H9 (cell line): Measurements from ENCODE around the gene ARHGAP5. TPM values are rescaled to one million over a fixed set of nuclear protein-coding genes. Genes with fewer than 3 reads are reported as not detected.

ENCODE experiments used
- DNase-seq: peaks from one replicate; pipeline ENCODE4 v3.0.0-alpha.2; 2017
- H2AFZ ChIP-seq: one replicate; pipeline ENCODE4 v1.6.1; 2013; ENCODE audit warnings: mild to moderate bottlenecking, low read length, control low read depth, moderate library complexity
- H2AK5ac ChIP-seq: 2 replicates; pipeline ENCODE4 v1.6.1; 2013; ENCODE audit warnings: low read length, control low read depth, mixed read lengths; ENCODE audit not compliant: insufficient read length
- H2BK120ac ChIP-seq: one replicate; pipeline ENCODE4 v1.6.1; 2013; ENCODE audit warnings: low read depth, mild to moderate bottlenecking, low read length, control low read depth, inconsistent platforms; ENCODE audit not compliant: poor library complexity, severe bottlenecking
- H2BK12ac ChIP-seq: 2 replicates; pipeline ENCODE4 v1.6.1; 2013; ENCODE audit warnings: low read length, control low read depth, mixed read lengths, low read depth; ENCODE audit not compliant: insufficient read length
- H2BK15ac ChIP-seq: 2 replicates; pipeline ENCODE4 v1.6.1; 2013; ENCODE audit warnings: low read depth, low read length, control low read depth
- H2BK20ac ChIP-seq: one replicate; pipeline ENCODE4 v1.6.1; 2013; ENCODE audit warnings: low read depth, mild to moderate bottlenecking, low read length, control low read depth, inconsistent platforms; ENCODE audit not compliant: poor library complexity, severe bottlenecking
- H2BK5ac ChIP-seq: 2 replicates; pipeline ENCODE4 v1.6.1; 2013; ENCODE audit warnings: low read length, control low read depth, mixed read lengths; ENCODE audit not compliant: insufficient read length
- H3K14ac ChIP-seq: 2 replicates; pipeline ENCODE4 v1.6.1; 2013; ENCODE audit warnings: low read length, control low read depth; ENCODE audit not compliant: insufficient read depth
- H3K18ac ChIP-seq: 2 replicates; pipeline ENCODE4 v1.6.1; 2013; ENCODE audit warnings: low read depth, mild to moderate bottlenecking, mixed read lengths, low read length, control low read depth; ENCODE audit not compliant: insufficient read length
- H3K23ac ChIP-seq: 2 replicates; pipeline ENCODE4 v1.6.1; 2013; ENCODE audit warnings: low read length, control low read depth, mixed read lengths, low read depth; ENCODE audit not compliant: insufficient read length
- H3K23me2 ChIP-seq: 2 replicates; pipeline ENCODE4 v1.6.1; 2013; ENCODE audit warnings: low read depth, mild to moderate bottlenecking, mixed read lengths, low read length, control low read depth; ENCODE audit not compliant: insufficient read length, poor library complexity, severe bottlenecking
- H3K27ac ChIP-seq: 2 replicates; pipeline ENCODE4 v1.5.1; 2013; ENCODE audit warnings: low read length, control low read depth, mixed read lengths, low read depth; ENCODE audit not compliant: insufficient read length
- H3K27me3 ChIP-seq: 2 replicates; pipeline ENCODE4 v1.6.1; 2013; ENCODE audit warnings: low read length, control low read depth, inconsistent platforms; ENCODE audit not compliant: insufficient read depth
- H3K4ac ChIP-seq: 2 replicates; pipeline ENCODE4 v1.6.1; 2013; ENCODE audit warnings: low read depth, mild to moderate bottlenecking, control low read depth, inconsistent platforms, low read length, moderate library complexity
- H3K4me1 ChIP-seq: 2 replicates; pipeline ENCODE4 v1.6.1; 2013; ENCODE audit warnings: low read length, control low read depth, inconsistent platforms; ENCODE audit not compliant: insufficient read depth
- H3K4me2 ChIP-seq: 2 replicates; pipeline ENCODE4 v1.6.1; 2013; ENCODE audit warnings: low read length, control low read depth, mixed read lengths; ENCODE audit not compliant: insufficient read length, insufficient read depth
- H3K56ac ChIP-seq: 2 replicates; pipeline ENCODE4 v1.6.1; 2013; ENCODE audit warnings: low read depth, mild to moderate bottlenecking, mixed read lengths, low read length, control low read depth; ENCODE audit not compliant: insufficient read length
- H3K79me1 ChIP-seq: 2 replicates; pipeline ENCODE4 v1.6.1; 2013; ENCODE audit warnings: low read depth, mild to moderate bottlenecking, moderate library complexity, low read length, control low read depth, inconsistent platforms; ENCODE audit not compliant: insufficient read depth, poor library complexity, severe bottlenecking
- H3K79me2 ChIP-seq: 2 replicates; pipeline ENCODE4 v1.6.1; 2013; ENCODE audit warnings: low read length, control low read depth, inconsistent platforms; ENCODE audit not compliant: insufficient read depth
- H3K9ac ChIP-seq: 2 replicates; pipeline ENCODE4 v1.6.1; 2013; ENCODE audit warnings: low read length, control low read depth, mixed read lengths; ENCODE audit not compliant: insufficient read length; ENCODE audit errors: extremely low read depth
- H3K9me3 ChIP-seq: one replicate; pipeline ENCODE4 v1.6.1; 2013; ENCODE audit warnings: low read depth, low read length, inconsistent platforms; ENCODE audit not compliant: control insufficient read depth
- H3T11ph ChIP-seq: one replicate; pipeline ENCODE4 v1.6.1; 2013; ENCODE audit warnings: mild to moderate bottlenecking, low read length, control low read depth, inconsistent platforms
- H4K20me1 ChIP-seq: one replicate; pipeline ENCODE4 v1.6.1; 2013; ENCODE audit not compliant: control insufficient read depth, insufficient read length, insufficient read depth
- H4K5ac ChIP-seq: 2 replicates; pipeline ENCODE4 v1.6.1; 2013; ENCODE audit warnings: low read depth, mild to moderate bottlenecking, mixed read lengths, low read length, control low read depth; ENCODE audit not compliant: insufficient read length
- H4K8ac ChIP-seq: replicated peaks from 2 replicates; pipeline ENCODE4 v1.6.1; 2013; ENCODE audit warnings: low read length, control low read depth, mixed read lengths, low read depth; ENCODE audit not compliant: insufficient read length
- H4K91ac ChIP-seq: 2 replicates; pipeline ENCODE4 v1.6.1; 2013; ENCODE audit warnings: low read depth, mild to moderate bottlenecking, moderate library complexity, mixed read lengths, low read length, control low read depth; ENCODE audit not compliant: insufficient read length
- H3K27ac Mint-ChIP-seq, 3 experiments: 2 replicates in 2 of 3; 3 replicates in 1 of 3; pipeline ENCODE4 v1.8.0; 2020 to 2021; ENCODE audit warnings: mixed read lengths in 3 of 3, mild to moderate bottlenecking in 1 of 3, moderate library complexity in 1 of 3
- H3K27me3 Mint-ChIP-seq: 2 replicates; pipeline ENCODE4 v1.8.0; 2021; ENCODE audit warnings: low read depth, mild to moderate bottlenecking, moderate library complexity, mixed read lengths
- H3K36me3 Mint-ChIP-seq, 3 experiments: 2 replicates in 2 of 3; 3 replicates in 1 of 3; pipeline ENCODE4 v1.8.0; 2020 to 2021; ENCODE audit warnings: low read depth in 3 of 3, mixed read lengths in 3 of 3; ENCODE audit not compliant: insufficient read depth in 1 of 3
- H3K4me1 Mint-ChIP-seq, 2 experiments: 2 replicates each; pipeline ENCODE4 v1.8.0; 2020; ENCODE audit warnings: mixed read lengths in 2 of 2
- H3K4me3 Mint-ChIP-seq, 2 experiments: 2 replicates in 1 of 2; 3 replicates in 1 of 2; pipeline ENCODE4 v1.8.0; 2020 to 2021; ENCODE audit warnings: mild to moderate bottlenecking in 2 of 2, mixed read lengths in 2 of 2, moderate library complexity in 1 of 2
- H3K9me3 Mint-ChIP-seq, 2 experiments: 2 replicates in 1 of 2; 3 replicates in 1 of 2; pipeline ENCODE4 v1.8.0; 2020; ENCODE audit warnings: mild to moderate bottlenecking in 2 of 2, mixed read lengths in 2 of 2, moderate library complexity in 1 of 2
- WGBS: extraction: QIAGEN DNeasy Blood & Tissue Kit; methylation state at CpG from one replicate; pipeline ENCODE4 v1.1.7; 2013; ENCODE audit warnings: missing lambda C conversion rate, low lambda C conversion rate, mixed read lengths; ENCODE audit not compliant: insufficient read length; ENCODE audit errors: extremely low coverage; 5-methylcytosine and 5-hydroxymethylcytosine counted together
- total RNA-seq: library from RNA; stranded (reverse); gene quantifications from 2 replicates; pipeline ENCODE4 v1.2.1, GENCODE V29; 2021
- TF ChIP-seq, protein P1 (sequence below): fragments of 200-600 bp; sonication (generic); conservative IDR thresholded peaks from 3 replicates; pipeline ENCODE4 v1.8.0; 2021; ENCODE audit warnings: antibody characterized with exemption, mild to moderate bottlenecking

The ARHGAP5 gene
- total RNA-seq, 1 experiment from 2014 or later, result 73.8 TPM

DNA sequence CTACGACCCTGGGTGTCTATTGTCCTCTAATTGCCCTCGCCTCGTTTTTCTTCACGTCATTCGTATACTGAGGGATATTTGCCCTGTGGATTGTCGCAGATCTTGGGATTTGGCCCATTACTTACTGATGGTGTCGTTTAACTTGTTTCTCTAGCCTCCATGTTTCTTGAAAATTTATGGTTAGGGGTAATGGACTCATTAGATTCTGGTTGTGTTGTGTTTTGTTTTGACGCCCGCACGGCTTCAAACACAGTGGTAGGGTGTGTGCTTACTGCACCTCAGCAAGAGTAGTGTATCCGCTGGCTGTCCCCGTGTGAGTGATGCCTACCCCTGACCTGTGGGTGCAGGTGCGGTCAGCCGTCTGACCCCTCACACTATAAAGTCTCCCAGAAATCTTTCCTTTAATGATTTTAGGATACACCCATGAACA lies 126.8 kb downstream of the ARHGAP5 start:
- Histone ChIP-seq H2BK120ac (no peak overlapping the region), H3K56ac (no peak overlapping the region), H2AFZ (peak overlapping the region; percentile 79), H2AK5ac (no peak overlapping the region), H3K79me2 (no peaks in the 10 kb centered on the region), H3K4ac (no peak overlapping the region), H3K14ac (no peak overlapping the region), H4K91ac (no peak overlapping the region), H2BK12ac (no peak overlapping the region), H3K23me2 (peaks cover 15% of the 10 kb centered on the region), H4K8ac (no peak overlapping the region), H3K4me1 (no peaks in the 10 kb centered on the region), H3K9ac (peak overlapping the region; percentile 33), H3K27ac (no peak overlapping the region), H3K9me3 (no peaks in the 10 kb centered on the region), H3K18ac (no peak overlapping the region), H3K79me1 (no peaks in the 10 kb centered on the region), H4K20me1 (no peaks in the 10 kb centered on the region), H4K5ac (no peak overlapping the region), H2BK15ac (no peak overlapping the region), H3K4me2 (peak overlapping the region; percentile 98), H2BK5ac (no peak overlapping the region), H3T11ph (no peak overlapping the region), H3K23ac (no peak overlapping the region), H3K27me3 (no peaks in the 10 kb centered on the region), H2BK20ac (no peak overlapping the region)
- TF ChIP-seq, protein P1, sequence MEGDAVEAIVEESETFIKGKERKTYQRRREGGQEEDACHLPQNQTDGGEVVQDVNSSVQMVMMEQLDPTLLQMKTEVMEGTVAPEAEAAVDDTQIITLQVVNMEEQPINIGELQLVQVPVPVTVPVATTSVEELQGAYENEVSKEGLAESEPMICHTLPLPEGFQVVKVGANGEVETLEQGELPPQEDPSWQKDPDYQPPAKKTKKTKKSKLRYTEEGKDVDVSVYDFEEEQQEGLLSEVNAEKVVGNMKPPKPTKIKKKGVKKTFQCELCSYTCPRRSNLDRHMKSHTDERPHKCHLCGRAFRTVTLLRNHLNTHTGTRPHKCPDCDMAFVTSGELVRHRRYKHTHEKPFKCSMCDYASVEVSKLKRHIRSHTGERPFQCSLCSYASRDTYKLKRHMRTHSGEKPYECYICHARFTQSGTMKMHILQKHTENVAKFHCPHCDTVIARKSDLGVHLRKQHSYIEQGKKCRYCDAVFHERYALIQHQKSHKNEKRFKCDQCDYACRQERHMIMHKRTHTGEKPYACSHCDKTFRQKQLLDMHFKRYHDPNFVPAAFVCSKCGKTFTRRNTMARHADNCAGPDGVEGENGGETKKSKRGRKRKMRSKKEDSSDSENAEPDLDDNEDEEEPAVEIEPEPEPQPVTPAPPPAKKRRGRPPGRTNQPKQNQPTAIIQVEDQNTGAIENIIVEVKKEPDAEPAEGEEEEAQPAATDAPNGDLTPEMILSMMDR, result no peak
- no CpG with 5 or more reads among the region's 14 CpGs for WGBS
- H3K4me3 Mint-ChIP-seq, result peak overlapping the region; percentile 76 to 97
- no peaks in the 10 kb centered on the region for H3K36me3 Mint-ChIP-seq
- H3K9me3 Mint-ChIP-seq, result no peaks in the 10 kb centered on the region; a peak in 1 of 5 replicates
- H3K27me3 Mint-ChIP-seq, result peaks cover 10% of the 10 kb centered on the region
- DNase-seq, result peak; percentile 27
- H3K4me1 Mint-ChIP-seq, result peaks cover 25 to 28% of the 10 kb centered on the region in 2 experiments
- peak overlapping the region in 2 of 3 experiments; percentile 42 to 70; a peak in 3 of 7 replicates for H3K27ac Mint-ChIP-seq
